NCI-H2107 treated with DMSO at 0.1 percent for 48 hours (cell line): ENCODE results near the gene LCE2C.

Experiments
- DNase-seq: peaks from one replicate; lab custom pipeline; 2025; ENCODE audit not compliant: unreplicated experiment; lab: John Stamatoyannopoulos, UW

The LCE2C gene

DNA sequence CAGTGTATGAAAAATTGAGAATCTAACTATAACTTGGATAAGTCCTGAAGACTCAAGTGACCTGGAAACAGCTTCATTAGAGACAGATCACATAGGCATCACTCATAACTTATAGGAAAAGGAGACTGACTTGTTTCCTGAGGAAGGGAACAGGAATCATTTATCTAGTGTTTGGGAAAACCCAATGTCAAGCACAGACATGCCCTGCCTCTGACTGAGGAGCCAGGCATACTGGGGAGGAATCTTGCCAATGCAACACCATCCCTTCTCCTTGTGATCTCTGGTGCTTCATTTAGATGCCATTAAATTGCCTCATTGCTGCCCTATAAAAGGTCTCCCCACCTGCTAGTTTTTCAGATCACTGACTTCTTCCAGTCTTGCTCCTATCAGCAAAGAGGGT lies 43.2 kb downstream of the LCE2C start:
- DNase-seq = no peak

DNA sequence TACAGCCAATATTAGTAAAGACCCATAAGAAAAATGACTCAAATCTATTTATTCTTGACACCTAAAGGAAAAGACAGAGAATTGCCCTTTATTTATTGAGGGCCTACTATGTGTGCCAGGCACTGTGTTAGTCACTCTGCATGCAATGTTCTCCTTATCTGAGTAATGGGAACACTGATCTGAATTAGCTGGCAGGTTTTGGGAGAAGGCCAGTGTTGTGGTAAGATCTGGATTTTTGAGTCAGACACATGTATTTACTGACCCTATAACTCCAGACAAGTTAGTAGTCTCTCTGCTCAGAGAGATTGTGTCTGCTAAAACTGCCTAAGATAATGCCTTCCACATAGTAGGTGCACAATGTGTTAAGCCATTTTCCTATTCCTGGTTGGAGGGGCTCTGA lies 50.2 kb downstream of the LCE2C start:
- DNase-seq = no peak
